ENCODE data around the gene YY1AP1.
"Not testable (repeated sequence)": the region's sequence is repeated elsewhere in the genome, so short reads cannot be mapped to it uniquely, and the experiment has no call there.

The YY1AP1 gene, protein sequence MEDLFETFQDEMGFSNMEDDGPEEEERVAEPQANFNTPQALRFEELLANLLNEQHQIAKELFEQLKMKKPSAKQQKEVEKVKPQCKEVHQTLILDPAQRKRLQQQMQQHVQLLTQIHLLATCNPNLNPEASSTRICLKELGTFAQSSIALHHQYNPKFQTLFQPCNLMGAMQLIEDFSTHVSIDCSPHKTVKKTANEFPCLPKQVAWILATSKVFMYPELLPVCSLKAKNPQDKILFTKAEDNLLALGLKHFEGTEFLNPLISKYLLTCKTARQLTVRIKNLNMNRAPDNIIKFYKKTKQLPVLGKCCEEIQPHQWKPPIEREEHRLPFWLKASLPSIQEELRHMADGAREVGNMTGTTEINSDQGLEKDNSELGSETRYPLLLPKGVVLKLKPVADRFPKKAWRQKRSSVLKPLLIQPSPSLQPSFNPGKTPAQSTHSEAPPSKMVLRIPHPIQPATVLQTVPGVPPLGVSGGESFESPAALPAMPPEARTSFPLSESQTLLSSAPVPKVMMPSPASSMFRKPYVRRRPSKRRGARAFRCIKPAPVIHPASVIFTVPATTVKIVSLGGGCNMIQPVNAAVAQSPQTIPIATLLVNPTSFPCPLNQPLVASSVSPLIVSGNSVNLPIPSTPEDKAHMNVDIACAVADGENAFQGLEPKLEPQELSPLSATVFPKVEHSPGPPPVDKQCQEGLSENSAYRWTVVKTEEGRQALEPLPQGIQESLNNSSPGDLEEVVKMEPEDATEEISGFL

DNA sequence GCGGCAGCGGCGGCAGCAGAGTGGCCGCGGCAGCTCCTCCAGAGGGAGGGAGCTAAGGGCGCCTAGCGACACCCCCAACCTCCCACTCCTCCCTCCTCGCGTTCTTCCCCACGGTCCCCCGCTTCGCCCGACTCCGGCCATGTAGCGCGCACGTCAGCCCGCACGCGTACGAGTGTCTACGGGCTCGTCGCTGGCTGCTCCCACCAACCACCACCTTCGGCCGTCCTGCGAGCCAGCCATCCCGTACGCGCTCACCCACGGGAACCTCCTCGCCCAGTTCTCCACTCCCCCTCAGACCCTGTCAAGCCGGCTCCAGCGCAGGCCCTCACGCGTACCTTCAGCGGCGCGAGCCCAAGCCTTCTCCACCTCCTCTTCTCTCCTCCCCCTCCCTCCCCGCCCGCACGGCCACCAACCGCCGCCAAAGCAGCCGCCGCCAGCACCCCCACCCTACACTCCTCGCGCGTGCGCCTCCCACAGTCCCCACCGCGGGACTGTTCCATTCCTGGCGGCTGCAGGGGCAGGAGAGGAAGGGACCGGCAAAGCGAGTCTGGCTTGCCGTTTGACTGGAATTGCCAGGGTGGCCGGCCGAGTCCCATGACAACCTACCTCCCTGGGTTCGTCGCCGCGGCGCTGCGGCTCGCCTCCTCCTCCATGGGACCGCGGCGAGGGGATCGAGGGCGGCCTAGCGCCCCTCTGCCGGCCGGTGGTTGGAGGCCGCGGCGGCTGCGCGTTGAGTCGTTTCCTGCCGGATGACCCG lies at the start of gene YY1AP1:
TSS of gene YY1AP1 (minus strand) at position 451 of the 757 bp plus-strand sequence. CDS start 8,338 bp downstream, outside the sequence.
- no peak for FAIRE-seq

DNA sequence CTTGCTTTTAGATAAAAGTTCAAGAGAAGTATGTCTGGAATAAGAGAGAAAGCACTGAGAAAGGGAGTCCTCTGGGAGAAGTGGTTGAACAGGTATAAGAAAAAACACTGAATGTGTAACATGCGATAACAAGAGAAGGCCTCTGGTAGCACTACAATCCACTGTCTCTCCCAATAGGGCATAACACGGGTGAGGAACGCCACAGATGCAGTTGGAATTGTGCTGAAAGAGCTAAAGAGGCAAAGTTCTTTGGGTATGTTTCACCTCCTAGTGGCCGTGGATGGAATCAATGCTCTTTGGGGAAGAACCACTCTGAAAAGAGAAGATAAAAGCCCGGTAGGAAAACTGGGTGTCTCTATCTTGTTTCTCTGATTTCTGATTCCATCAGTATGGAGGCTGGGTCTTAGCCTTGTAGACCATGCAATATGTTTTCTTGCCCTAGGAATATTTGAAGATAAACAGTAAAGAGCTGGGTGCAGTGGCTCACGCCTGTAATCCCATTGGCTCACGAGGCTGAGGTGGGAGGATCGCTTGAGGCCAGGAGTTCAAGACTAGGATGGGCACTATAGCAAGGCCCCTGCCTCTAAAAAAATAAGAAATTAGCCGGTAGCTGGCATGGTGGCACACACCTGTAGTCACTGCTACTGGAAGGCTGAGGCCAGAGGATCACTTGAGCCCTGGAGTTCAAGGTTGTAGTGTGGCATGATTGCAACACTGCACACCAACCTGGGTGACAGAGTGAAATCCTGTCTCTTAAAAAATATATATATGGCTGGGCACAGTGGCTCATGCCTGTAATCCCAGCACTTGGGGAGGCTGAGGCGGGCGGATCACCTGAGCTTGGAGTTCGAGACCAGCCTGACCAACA lies 40.7 kb upstream of the YY1AP1 start:
- peak; percentile 84 for FAIRE-seq

DNA sequence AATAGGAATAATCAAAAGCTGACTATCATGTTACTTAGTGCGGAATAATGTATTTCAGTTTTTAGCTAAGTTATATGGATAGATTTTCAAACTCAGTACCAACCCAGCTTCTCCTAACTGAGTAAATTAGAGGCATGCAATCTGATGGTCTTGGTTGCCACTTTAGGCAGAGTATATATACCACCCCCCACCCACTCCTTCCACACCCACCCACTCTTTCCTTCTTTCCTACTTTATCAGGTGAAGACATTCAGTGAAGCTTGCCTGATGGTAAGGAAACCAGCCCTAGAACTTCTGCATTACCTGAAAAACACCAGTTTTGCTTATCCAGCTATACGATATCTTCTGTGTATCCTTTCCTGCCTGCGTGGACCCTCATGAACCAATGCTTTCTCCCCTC lies 36.6 kb upstream of the YY1AP1 start:
- no peak for FAIRE-seq

DNA sequence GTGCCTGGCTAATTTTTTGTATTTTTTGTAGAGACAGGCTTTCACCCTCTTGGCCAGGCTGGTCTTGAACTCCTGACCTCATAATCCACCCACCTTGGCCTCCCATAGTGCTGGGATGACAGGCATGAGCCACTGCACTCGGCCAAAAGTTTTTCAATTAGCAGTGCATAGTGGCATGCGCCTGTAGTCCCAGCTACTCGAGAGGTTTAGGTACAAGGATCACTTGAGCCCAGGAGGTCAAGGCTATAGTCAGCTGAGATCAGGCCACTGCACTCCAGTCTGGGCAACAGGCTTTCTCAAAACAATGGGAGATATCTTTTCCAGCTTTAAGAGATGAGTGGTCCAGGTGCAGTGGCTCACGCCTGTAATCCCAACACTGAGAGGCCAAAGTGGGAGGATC lies 31.1 kb upstream of the YY1AP1 start:
- no peak for FAIRE-seq

DNA sequence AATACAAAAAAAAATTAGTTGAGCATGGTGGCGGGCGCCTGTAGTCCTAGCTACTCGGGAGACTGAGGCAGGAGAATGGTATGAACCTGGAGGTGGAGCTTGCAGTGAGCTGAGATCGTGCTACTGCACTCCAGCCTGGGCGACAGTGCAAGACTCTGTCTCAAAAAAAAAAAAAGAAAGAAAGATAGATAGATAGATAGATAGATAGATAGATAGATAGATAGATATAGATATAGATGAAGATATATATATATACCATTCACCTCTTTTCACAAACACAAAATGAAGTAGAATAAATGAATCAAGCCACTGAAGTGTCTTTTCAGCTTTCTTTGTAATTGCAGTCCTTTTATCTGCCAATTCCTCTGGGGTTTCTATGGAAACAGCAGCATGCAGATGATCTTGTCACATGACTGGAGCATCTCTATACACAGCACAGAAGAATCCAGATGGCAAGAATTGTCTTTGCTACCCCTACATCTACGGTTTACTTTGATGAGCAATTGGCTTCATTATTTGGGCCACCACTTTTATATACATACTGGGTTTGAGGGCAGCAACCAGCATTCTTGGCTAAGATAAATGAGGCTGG lies 30.0 kb upstream of the YY1AP1 start:
- FAIRE-seq: not testable (repeated sequence)

DNA sequence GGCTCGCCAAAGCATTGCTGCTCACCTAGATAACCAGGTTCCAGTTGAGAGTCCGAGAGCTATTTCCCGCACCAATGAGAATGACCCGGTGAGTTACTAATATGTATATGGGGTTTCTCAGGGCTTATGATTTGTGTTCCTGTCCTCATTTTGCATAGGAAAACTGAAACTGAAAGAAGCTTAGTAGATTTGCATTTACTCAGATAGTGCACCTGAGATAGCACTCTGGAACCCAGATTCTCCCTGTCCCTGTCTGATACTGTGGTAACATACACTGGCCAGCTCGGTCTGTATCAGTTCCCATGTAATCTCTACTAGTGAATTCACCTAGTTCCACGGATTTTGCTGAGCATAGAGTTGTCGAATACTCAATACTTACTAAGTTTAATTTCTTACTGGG lies 28.5 kb upstream of the YY1AP1 start:
- FAIRE-seq: no peak

DNA sequence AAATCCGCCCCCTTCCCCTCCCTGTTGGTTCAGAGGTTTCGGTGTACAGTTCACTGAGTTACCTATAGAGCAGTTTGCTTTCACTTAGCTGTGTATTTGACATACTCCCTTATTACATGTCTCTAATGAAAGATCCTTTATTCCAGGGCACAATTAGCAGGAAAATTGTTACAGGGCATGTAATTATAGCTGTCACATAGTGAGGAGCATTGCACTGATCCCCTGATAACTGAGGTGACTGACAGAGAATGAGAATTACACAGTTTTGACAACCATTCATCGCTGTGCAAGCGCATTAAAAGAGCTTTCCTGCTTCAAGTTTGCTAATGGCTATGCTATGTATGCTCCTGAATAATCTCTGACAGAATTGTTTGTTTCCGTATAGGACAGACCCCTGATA lies 27.2 kb upstream of the YY1AP1 start:
- FAIRE-seq: no peak

DNA sequence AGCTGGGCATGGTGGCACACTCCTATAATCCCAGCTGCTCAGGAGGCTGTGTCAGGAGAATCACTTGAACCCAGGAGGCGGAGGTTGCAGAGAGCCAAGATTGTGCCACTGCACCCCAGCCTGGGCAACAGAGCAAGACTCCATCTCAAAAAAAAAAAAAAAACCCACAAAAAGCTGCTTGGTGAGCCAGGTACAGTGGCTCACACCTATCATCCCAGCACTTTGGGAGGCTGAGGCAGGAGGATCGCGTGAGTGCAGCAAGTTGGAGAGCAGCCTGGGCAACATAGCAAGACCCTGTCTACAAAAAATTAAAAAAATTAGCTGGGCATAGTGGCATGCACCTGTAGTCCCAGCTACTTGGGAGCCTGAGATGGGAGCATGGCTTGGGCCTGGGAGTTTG lies 26.5 kb upstream of the YY1AP1 start:
- FAIRE-seq: not testable (repeated sequence)

DNA sequence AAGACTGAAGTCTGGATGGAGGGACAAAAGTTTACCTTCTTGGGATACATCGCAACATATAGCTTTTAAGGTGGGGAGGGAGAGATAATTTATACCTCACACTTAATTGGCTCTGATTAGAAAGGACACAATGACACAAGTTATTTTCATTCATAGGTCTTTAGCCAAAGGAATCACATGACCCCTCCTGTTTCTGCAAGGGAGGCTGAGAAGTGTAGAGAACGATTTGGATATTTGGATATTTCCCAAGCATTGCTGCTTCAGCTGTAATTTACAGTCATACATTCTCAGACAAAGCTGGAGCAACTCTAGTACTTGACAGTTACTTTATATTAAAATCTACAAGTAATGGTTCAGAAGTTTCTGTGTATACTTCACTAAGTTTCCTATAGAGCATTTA lies 24.5 kb upstream of the YY1AP1 start:
- FAIRE-seq: no peak

DNA sequence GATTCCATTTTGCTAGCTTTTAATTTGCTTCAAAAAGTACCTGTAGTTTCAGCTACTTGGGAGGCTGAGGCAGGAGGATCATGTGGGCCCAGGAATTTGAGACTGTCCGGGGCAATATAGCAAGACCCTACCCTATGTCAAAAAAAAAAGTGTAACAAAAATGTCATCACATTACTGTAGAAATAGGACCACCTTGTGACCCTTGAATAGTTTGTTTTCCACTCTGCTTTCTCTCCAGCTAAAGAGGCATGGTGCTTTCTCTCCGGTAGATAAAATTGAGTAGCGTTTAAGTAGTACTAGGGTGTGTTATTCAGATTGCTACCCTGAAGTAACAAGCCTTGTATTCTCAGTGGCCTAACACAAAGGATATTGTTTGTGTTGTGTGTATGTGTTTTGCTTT lies 24.1 kb upstream of the YY1AP1 start:
- peak; percentile 59 for FAIRE-seq

DNA sequence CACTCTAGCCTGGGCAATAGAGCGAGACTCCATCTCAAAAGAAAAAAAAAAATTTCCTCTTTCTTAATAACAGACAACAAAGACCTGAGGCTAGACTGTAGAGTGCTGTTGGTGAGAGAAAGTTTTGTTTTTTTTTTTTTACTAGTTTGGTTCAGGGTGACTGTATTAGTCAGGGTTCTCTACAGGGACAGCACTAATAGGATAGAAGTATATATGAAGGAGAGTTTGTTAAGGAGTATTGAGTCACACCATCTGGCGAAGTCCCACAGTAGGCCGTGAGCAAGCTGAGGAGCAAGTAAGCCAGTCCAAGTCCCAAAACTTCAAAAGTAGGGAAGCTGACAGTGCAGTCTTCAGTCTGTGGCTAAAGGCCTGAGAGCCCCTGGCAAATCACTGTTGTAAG lies 22.9 kb upstream of the YY1AP1 start:
- FAIRE-seq: not testable (repeated sequence)

DNA sequence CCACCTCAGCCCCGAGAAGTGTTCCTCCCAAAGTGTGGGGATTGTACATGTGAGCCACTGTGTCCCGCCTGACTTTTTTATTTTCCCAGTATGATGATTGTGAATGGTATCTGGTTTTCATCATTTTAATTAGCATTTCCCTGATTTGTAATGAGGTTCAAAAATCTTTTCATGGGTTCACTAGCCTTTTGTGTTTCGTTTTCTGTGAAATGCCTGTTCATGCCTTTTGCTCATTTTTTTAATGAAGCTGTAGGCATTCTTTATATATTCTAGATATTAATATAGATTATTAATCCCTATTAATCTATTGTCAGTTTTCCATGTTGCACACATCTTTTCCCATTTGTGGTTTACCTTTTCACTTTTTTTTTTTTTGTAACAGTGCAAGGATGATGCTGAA lies 20.8 kb upstream of the YY1AP1 start:
- FAIRE-seq: no peak

DNA sequence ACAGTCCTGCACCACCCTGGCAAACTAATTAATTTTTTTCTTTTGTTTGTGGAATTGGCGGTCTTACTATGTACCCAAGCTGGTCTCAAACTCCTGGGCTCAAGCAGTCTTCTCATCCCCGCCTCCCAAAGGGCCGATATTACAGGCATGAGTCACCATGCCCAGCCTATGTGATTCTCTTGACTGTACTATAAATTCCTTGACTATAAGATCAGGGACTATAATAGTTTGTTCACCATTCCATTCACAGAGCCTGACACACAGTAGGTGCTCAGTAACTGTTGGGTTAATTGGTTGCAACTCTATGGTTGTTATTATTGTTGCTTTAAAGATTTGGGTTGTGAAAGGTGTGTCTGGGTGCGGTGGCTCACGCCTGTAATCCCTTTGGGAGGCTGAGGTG lies 17.6 kb upstream of the YY1AP1 start:
- no peak for FAIRE-seq

DNA sequence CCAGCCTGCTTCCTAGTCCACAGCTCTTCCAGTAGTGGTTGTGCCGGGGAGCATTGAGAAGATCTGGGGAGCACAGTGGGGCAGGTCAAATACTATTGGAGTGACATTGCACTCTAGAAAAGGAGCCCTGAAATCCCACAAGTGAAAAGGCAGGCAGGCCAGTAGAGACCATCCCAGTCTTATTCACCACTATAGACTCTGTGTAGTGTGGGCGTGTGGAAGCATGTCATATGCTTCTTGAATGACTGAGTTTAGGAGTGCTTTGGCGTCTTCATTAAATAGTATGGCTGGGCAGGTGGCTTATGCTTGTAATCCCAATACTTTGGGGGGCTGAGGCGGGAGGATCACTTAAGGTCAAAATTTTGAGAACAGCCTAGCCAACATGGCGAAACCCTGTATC lies 15.8 kb upstream of the YY1AP1 start:
- not testable (repeated sequence) for FAIRE-seq

DNA sequence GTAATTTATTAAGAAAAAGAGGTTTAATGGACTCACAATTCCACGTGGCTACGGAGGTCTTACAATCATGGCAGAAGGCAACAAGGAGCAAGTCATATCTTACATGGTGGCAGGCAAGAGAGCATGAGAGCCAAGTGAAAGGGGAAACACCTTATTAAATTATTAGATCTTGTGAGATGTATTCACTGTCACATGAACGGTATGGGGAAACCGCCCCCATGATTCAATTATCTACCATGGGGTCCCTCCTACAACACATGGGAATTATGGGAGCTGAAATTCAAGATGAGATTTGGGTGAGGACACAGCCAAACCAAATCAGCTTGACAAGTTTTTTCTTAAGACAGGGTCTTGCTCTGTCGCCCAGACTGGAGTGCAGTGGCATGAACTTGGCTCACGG lies 14.6 kb upstream of the YY1AP1 start:
- no peak for FAIRE-seq

DNA sequence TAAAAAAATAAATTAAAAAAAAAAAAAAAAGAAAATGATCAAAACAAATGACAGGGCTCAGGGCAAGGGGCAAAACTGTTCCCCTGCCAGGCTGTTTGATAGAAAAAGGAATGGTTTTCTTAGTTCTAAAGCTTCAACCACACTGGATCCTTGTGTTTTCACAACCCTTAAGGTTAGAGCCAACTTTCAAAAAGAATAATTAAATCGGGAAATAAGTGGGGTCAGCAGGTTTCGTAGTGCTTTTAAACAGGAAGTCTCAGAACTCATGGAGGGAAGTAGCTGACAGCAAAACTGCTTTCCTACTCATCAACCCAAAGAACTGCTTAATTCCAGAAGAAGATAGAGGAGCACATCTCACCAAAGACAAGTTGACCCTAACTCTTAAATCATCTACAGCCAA lies 13.1 kb upstream of the YY1AP1 start:
- not testable (repeated sequence) for FAIRE-seq

DNA sequence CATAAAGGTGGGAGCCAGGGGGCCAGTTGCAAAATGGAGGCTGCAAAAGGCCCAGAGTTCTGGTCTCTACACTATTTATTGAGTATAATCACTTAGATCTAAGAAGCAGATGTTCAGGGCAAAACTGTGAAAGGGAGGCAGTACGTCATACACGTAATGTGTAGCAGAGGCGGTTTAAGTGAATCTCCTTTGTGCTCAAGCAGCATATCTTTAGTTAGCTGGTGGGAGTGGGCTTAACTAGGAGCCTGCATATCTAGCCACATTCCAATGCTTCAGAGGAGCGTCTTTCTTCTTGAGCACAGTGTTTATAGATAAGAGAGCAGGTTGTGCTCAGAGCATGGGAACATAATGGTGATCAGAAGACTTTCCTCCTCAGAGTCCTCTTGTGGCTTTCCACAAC lies 10.5 kb upstream of the YY1AP1 start:
- FAIRE-seq: not testable (repeated sequence)

DNA sequence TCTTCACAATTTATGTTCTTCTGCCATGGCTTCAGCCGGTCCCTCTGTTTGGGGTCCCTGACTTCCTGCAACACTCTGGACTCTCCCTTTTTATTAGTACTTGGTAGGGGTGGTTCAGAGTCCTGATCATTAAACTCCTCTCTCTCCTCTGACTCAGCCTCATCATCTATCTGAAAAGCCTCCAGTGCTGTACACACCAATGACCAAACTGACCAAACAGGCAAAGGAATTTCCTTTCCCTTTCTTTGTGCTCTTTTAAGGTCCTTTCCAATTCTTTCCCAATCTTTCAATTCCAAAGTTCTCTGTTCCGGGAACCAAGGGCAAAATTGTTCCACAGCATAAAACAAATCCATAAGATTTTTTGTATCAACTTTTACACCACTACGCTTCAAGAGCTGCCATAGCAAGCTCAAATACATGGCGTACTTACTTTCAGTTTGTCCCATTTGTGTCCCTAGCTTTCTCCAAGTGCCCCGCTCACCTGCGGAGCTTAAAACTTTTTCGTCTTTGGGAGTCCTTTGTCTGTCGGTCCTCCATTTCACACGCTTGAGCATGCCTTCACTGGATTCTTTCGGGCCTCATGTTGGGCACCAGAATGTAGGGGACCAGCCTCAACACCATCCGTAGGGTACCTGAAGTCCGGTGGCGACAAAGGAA lies 9.9 kb upstream of the YY1AP1 start:
- no peak for FAIRE-seq

DNA sequence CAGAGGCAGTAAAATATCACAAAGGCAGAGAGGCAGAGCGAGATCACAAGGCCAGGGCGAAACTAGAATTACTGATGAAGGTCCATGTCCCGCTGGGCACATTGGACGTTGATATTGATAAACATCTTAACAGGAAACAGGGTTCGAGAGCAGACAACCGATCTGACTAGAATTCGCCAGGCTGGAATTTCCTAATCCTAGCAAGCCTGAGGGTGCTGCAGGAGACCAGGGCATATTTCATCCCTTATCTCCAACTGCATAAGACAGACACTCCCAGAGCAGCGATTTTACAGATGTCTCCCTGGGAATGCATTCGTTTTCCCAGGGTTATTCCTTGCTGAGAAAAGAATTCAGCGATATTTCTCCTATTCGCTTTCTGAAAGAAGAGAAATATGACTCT lies 9.0 kb upstream of the YY1AP1 start:
- not testable (repeated sequence) for FAIRE-seq

DNA sequence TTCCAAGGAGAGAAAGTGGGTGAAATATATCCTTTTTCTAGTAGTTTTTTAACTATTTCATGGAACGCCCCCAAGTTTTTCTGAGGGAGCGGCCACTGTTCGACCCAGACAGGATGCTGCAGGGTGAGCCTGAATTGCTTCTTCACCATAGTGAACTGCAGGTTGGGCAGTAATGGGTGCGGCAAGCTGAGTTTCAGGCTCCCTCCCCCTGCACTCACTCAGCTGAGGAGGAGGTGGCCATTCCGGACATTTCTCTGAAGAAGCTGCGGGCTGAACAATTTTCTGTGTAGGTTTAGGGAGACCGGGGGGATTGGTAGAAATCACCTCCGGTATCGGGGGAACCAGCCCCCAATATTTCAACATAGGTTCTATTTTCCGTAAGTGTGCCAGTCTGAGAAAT lies 8.5 kb upstream of the YY1AP1 start:
- no peak for FAIRE-seq

DNA sequence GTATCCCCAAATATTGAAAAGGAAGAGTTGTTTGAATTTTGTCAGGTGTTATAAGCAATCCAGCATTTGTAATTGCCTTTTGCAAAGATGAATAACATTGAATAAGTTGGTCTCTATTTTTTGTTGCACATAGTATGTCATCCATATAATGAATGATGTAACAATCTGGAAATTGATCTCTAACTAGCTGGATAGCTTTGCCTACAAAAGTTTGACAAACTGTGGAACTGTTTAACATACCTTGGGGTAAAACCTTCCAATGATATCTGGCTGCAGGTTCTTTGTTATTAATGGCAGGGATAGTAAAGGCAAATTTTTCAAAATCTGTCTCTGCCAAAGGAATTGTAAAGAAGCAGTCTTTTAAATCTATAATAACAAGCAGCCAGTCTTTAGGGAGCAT lies 8.0 kb upstream of the YY1AP1 start:
- no peak for FAIRE-seq

DNA sequence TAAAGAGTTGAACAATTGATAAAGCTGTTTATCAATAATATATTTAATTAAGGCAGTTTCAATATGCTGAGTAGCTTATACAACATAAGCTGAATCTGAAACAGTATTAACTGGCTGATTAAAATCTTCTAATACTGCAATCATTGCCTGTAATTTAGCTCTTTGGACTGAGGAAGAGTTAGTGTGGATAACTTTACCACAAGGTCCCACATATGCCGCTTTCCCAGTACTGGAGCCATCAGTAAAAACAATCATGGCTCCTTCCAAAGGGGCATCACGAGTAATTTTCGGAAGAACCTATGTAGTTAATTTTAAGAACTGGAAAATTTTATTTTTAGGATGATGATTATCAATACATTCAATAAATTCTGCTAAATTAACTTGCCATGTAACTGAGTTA lies 7.0 kb upstream of the YY1AP1 start:
- no peak for FAIRE-seq

All from G401.6 (cell line).